Muscle of leg (tissue), 11 donors: ENCODE data around the gene FHL1. TPM values are rescaled to one million over a fixed set of nuclear protein-coding genes. Genes with fewer than 3 reads are reported as not detected.

Source experiments
- DNase-seq: peaks from one replicate; pipeline ENCODE4 v3.0.0; 2013
- H3K27ac ChIP-seq: one replicate; pipeline ENCODE4 v1.5.1; 2013; ENCODE audit warnings: mild to moderate bottlenecking, low read length, control low read depth
- H3K27me3 ChIP-seq: one replicate; pipeline ENCODE4 v1.6.1; 2013; ENCODE audit warnings: low read length; ENCODE audit not compliant: control insufficient read depth, insufficient read depth
- H3K36me3 ChIP-seq: one replicate; pipeline ENCODE4 v1.6.1; 2013; ENCODE audit warnings: low read length; ENCODE audit not compliant: control insufficient read depth, insufficient read depth
- H3K4me1 ChIP-seq: one replicate; pipeline ENCODE4 v1.6.1; 2013; ENCODE audit warnings: low read length; ENCODE audit not compliant: control insufficient read depth, insufficient read depth
- H3K4me3 ChIP-seq: one replicate; pipeline ENCODE4 v1.5.1; 2013; ENCODE audit warnings: low read length, control low read depth
- H3K9me3 ChIP-seq: replicated peaks from 2 replicates; pipeline ENCODE4 v1.6.1; 2013; ENCODE audit warnings: low read depth, low read length; ENCODE audit not compliant: control insufficient read depth
- WGBS: methylation state at CpG from one replicate; pipeline ENCODE4 v1.1.5; 2013; ENCODE audit warnings: missing lambda C conversion rate; ENCODE audit not compliant: insufficient coverage; 5-methylcytosine and 5-hydroxymethylcytosine counted together
- polyA plus RNA-seq, 8 donors: library from polyadenylated mRNA; unstranded; fragments of 120-200 nt; gene quantifications; one replicate each; pipeline versions ENCODE4 v1.2.1 to v1.2.3, GENCODE V29; 2013; ENCODE audit warnings: inconsistent platforms in 1 of 8, low replicate concordance in 1 of 8; ENCODE audit not compliant: insufficient read length in 8 of 8, insufficient read depth in 1 of 8
- total RNA-seq: library from RNA; stranded (reverse); fragments of 120-200 nt; gene quantifications from one replicate; pipeline ENCODE4 v1.2.4, GENCODE V29; 2013

The FHL1 gene
- total and polyA plus RNA-seq, 9 donors, result 1,092 to 1,847 (median 1,474) TPM

DNA sequence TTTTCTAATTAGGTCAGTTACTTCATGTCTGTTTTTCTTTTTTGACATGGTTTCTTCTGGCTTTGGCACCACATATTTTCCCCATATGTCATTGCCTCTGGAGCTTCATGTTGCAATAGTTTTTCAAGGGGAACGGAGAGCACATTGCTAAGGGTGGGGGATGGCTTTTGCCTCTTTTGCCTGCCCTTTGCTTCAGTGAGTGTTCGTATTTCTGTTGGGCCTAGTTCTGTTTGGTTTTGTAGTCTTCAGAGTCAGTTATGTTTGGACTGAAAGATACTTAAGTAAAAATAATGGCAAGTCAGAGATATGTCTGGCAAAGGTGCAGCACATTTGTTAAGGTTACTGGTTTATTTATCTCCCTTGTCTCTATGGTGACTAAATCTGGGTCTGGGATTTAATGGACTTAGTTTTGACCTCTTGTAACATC is 29.1 kb downstream of the FHL1 start:
- WGBS, result no CpG with 5 or more reads among the region's 2 CpGs
- H3K4me1 ChIP-seq, result peaks cover 4% of the 10 kb centered on the region
- DNase-seq, result peak; percentile 88
- H3K4me3 ChIP-seq, result no peak overlapping the region
- H3K27ac ChIP-seq, result peak overlapping the region; percentile 29
- H3K36me3 ChIP-seq, result no peaks in the 10 kb centered on the region
- H3K27me3 ChIP-seq, result peaks cover 3% of the 10 kb centered on the region
- H3K9me3 ChIP-seq, result no peaks in the 10 kb centered on the region

DNA sequence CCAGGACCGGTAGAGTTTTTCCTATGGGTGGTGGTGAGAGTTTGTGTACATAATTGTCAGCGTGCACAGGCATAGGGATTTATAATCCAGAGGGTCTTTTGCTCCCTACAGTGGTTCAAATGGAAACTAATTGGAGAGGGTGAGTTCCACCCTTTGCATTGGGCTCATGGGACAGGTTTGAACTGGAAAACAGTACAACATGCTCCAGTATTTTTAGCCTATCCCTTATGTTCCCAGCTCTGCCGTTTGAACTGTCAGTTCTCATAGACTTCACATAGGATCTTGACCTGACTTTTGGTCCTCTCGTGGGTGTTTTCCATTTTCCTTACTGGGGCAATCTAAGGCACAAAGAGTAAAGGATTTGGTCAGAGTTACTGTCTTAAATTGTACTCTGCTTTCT is 31.8 kb downstream of the FHL1 start:
- H3K4me1 ChIP-seq, result peaks cover 7% of the 10 kb centered on the region
- peaks cover 3% of the 10 kb centered on the region for H3K27me3 ChIP-seq
- no peaks in the 10 kb centered on the region for H3K9me3 ChIP-seq
- H3K4me3 ChIP-seq, result no peak overlapping the region
- WGBS, result 61% methylated on average over 2 of the region's 4 CpGs
- H3K36me3 ChIP-seq, result no peaks in the 10 kb centered on the region
- no peak for DNase-seq
- no peak overlapping the region for H3K27ac ChIP-seq

GRCh38 chrX:136182414-136182813 is 35.1 kb downstream of the FHL1 start:
- H3K4me1 ChIP-seq, result peaks cover 6% of the 10 kb centered on the region
- H3K4me3 ChIP-seq, result no peak overlapping the region
- no CpG with 5 or more reads among the region's 3 CpGs for WGBS
- peak overlapping the region; percentile 82 for H3K27ac ChIP-seq
- H3K27me3 ChIP-seq, result peaks cover 5% of the 10 kb centered on the region
- H3K36me3 ChIP-seq, result no peaks in the 10 kb centered on the region
- no peaks in the 10 kb centered on the region for H3K9me3 ChIP-seq
- DNase-seq, result peak; percentile 96

GRCh38 chrX:136183172-136183571 is 35.8 kb downstream of the FHL1 start:
- no CpG with 5 or more reads among the region's 4 CpGs for WGBS
- no peak for DNase-seq
- Histone ChIP-seq H3K4me3 (no peak overlapping the region), H3K4me1 (peaks cover 6% of the 10 kb centered on the region), H3K27ac (peak overlapping the region; percentile 82), H3K27me3 (peaks cover 7% of the 10 kb centered on the region), H3K36me3 (no peaks in the 10 kb centered on the region), H3K9me3 (no peaks in the 10 kb centered on the region)

GRCh38 chrX:136183917-136184316 is 36.6 kb downstream of the FHL1 start:
- Histone ChIP-seq H3K36me3 (no peaks in the 10 kb centered on the region), H3K4me3 (no peak overlapping the region), H3K4me1 (peaks cover 6% of the 10 kb centered on the region), H3K9me3 (no peaks in the 10 kb centered on the region), H3K27me3 (peaks cover 7% of the 10 kb centered on the region), H3K27ac (peak overlapping the region; percentile 82)
- WGBS, result no CpG with 5 or more reads among the region's 1 CpG
- peak; percentile 83 for DNase-seq

- Histone ChIP-seq H3K36me3 (no peaks in the 10 kb centered on the region), H3K4me3 (no peak overlapping the region), H3K4me1 (peaks cover 8% of the 10 kb centered on the region), H3K27me3 (peaks cover 10% of the 10 kb centered on the region), H3K27ac (peak overlapping the region; percentile 31), H3K9me3 (no peaks in the 10 kb centered on the region)
- no CpG with 5 or more reads among the region's 8 CpGs for WGBS
- no peak for DNase-seq
Measured at GRCh38 chrX:136185401-136186022, 38.2 kb downstream of the FHL1 start.

DNA sequence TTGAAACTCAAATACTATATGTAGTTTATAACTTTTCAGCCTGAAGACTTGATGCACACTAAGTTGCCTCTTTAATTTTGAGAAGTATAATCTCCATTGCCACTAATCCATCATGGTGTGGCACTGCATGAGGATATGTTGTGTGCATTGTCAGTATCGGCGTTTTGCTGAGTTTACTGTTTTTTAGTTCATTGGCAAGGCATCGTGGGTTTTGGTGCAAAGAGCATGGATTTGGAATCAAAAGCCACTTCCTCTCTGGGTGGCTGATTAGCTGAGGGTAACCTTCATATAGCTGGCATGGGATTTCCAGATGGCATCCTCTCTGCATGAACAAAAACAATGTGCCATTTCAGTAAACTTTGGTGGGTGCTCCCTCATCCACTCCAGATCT is 38.7 kb downstream of the FHL1 start:
- 0% methylated on average over 1 of the region's 3 CpGs for WGBS
- H3K27ac ChIP-seq, result no peak overlapping the region
- H3K4me1 ChIP-seq, result peaks cover 13% of the 10 kb centered on the region
- H3K9me3 ChIP-seq, result no peaks in the 10 kb centered on the region
- H3K36me3 ChIP-seq, result no peaks in the 10 kb centered on the region
- no peak overlapping the region for H3K4me3 ChIP-seq
- no peak for DNase-seq
- H3K27me3 ChIP-seq, result peaks cover 12% of the 10 kb centered on the region

- Histone ChIP-seq H3K4me3 (no peak overlapping the region), H3K36me3 (no peaks in the 10 kb centered on the region), H3K27me3 (peaks cover 17% of the 10 kb centered on the region), H3K9me3 (no peaks in the 10 kb centered on the region), H3K27ac (no peak overlapping the region), H3K4me1 (peaks cover 11% of the 10 kb centered on the region)
- no CpG with 5 or more reads among the region's 2 CpGs for WGBS
- DNase-seq, result no peak
Measured at GRCh38 chrX:136189222-136189621, 41.9 kb downstream of the FHL1 start.

DNA sequence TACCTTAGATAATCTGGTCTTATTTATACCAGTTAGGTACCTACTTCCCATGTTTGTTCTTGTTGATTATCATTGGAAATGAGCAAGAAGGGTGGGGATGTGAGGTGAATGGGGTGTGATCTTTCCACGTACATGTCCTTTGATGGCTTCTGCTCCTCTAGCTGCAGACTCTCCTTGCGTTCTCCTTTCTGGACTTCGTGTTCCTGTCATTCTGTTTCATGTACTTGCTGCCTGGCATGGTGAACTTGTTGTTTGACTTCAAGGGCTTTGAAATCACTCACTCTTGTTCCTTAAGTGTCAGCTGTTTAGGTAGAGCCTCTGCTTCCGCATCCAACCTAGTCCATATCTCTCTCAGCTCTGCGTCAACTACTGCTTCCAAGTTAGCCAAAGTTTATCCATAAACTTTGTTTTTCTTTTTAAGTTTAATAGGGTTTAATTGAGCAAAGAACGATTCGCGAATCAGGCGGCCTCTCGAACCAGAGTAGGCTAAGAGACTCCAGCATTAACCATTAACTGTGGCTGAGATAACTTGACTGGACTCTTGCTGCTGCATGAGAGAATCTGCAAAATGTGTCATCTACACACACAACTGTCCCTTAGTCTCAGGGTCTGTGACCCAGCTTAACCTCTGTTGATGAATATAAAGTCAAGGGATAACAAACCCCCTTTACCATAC is 42.8 kb downstream of the FHL1 start:
- Histone ChIP-seq H3K9me3 (no peaks in the 10 kb centered on the region), H3K36me3 (no peaks in the 10 kb centered on the region), H3K4me3 (no peak overlapping the region), H3K27me3 (peaks cover 20% of the 10 kb centered on the region), H3K27ac (no peak overlapping the region), H3K4me1 (peaks cover 11% of the 10 kb centered on the region)
- WGBS, result 54% methylated on average over 5 of the region's 10 CpGs
- no peak for DNase-seq

- Histone ChIP-seq H3K27me3 (peaks cover 26% of the 10 kb centered on the region), H3K36me3 (no peaks in the 10 kb centered on the region), H3K4me3 (no peak overlapping the region), H3K4me1 (peaks cover 15% of the 10 kb centered on the region), H3K9me3 (no peaks in the 10 kb centered on the region), H3K27ac (peak overlapping the region; percentile 20)
- WGBS, result 67% methylated on average over 5 of the region's 6 CpGs
- DNase-seq, result no peak
Measured at GRCh38 chrX:136191171-136191570, 43.8 kb downstream of the FHL1 start.
